NT2/D1 (cell line): ENCODE measurements around the gene STK32B.

ENCODE experiments used
- SUZ12 ChIP-seq: IDR thresholded peaks from 2 replicates; pipeline ENCODE4 v1.6.1; 2011; ENCODE audit not compliant: insufficient read length, insufficient read depth; ENCODE audit errors: extremely low read depth
- ZNF274 ChIP-seq: IDR thresholded peaks from 2 replicates; pipeline ENCODE4 v1.6.1; 2011; ENCODE audit warnings: mild to moderate bottlenecking, low read depth, low read length

DNA sequence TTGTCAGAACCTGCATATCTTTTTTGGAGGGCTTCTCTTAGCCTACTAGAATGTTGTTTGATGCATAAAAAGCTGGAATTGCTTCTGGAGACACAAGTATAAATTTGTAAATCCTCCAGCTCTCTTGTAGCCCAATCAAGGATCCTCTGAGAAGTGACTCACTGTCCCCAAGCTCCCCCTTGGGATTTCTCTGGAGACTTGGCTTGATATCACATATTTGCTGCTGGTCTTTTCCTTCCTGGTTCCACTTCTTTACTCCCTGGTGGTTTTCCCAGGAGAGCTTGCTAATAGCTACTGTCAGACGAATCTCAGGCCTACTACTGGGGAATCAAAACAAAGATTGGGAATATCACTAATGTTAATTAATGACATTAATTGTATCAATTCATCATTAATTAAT, 173.1 kb downstream of the STK32B start:
- TF ChIP-seq ZNF274 (no peak), SUZ12 (no peak)
